ENCODE measurements around the gene TMC8. TPM values are rescaled to one million over a fixed set of nuclear protein-coding genes. Genes with fewer than 3 reads are reported as not detected.

TMC8 gene
- total RNA-seq, 1 donor from 2014 or later = 55.8 TPM

GRCh38 chr17:78120971-78121800 lies 9.4 kb upstream of the TMC8 start:
- Mint-ChIP-seq H3K27me3 (ENCODE audit: unreplicated experiment) (peaks cover 2% of the 10 kb centered on the region), H3K4me3 (ENCODE audit: unreplicated experiment) (no peak overlapping the region), H3K4me1 (ENCODE audit: unreplicated experiment) (peaks cover 10% of the 10 kb centered on the region), H3K27ac (ENCODE audit: unreplicated experiment) (no peak overlapping the region), H3K9me3 (ENCODE audit: unreplicated experiment) (no peaks in the 10 kb centered on the region), H3K36me3 (ENCODE audit: low read depth, unreplicated experiment) (peaks cover 18% of the 10 kb centered on the region)
- no peak for TF ChIP-seq CTCF (IDR thresholded peaks at IDR 0.05; ENCODE audit: unreplicated experiment)
- DNase-seq (ENCODE audit: low spot score) = no peak

GRCh38 chr17:78121801-78122215 lies 8.8 kb upstream of the TMC8 start:
- Mint-ChIP-seq H3K9me3 (ENCODE audit: unreplicated experiment) (no peaks in the 10 kb centered on the region), H3K4me3 (ENCODE audit: unreplicated experiment) (no peak overlapping the region), H3K36me3 (ENCODE audit: low read depth, unreplicated experiment) (peaks cover 18% of the 10 kb centered on the region), H3K27ac (ENCODE audit: unreplicated experiment) (no peak overlapping the region), H3K27me3 (ENCODE audit: unreplicated experiment) (peaks cover 2% of the 10 kb centered on the region), H3K4me1 (ENCODE audit: unreplicated experiment) (peaks cover 10% of the 10 kb centered on the region)
- TF ChIP-seq CTCF (IDR thresholded peaks at IDR 0.05; ENCODE audit: unreplicated experiment) = no peak
- no peak for DNase-seq (ENCODE audit: low spot score)

GRCh38 chr17:78122216-78122930 lies 8.2 kb upstream of the TMC8 start:
- no peak for DNase-seq (ENCODE audit: low spot score)
- no peak overlapping the region for H3K27ac Mint-ChIP-seq (ENCODE audit: unreplicated experiment)
- peaks cover 18% of the 10 kb centered on the region for H3K36me3 Mint-ChIP-seq (ENCODE audit: low read depth, unreplicated experiment)
- no peaks in the 10 kb centered on the region for H3K9me3 Mint-ChIP-seq (ENCODE audit: unreplicated experiment)
- no peak for TF ChIP-seq CTCF (IDR thresholded peaks at IDR 0.05; ENCODE audit: unreplicated experiment)
- peaks cover 13% of the 10 kb centered on the region for H3K4me1 Mint-ChIP-seq (ENCODE audit: unreplicated experiment)
- H3K27me3 Mint-ChIP-seq (ENCODE audit: unreplicated experiment) = peaks cover 2% of the 10 kb centered on the region
- H3K4me3 Mint-ChIP-seq (ENCODE audit: unreplicated experiment) = no peak overlapping the region

- Mint-ChIP-seq H3K27ac (ENCODE audit: unreplicated experiment) (no peak overlapping the region), H3K36me3 (ENCODE audit: low read depth, unreplicated experiment) (peaks cover 18% of the 10 kb centered on the region), H3K4me1 (ENCODE audit: unreplicated experiment) (peaks cover 13% of the 10 kb centered on the region), H3K27me3 (ENCODE audit: unreplicated experiment) (peaks cover 2% of the 10 kb centered on the region), H3K9me3 (ENCODE audit: unreplicated experiment) (no peaks in the 10 kb centered on the region), H3K4me3 (ENCODE audit: unreplicated experiment) (peak overlapping the region; percentile 63)
- no peak for TF ChIP-seq CTCF (IDR thresholded peaks at IDR 0.05; ENCODE audit: unreplicated experiment)
- no peak for DNase-seq (ENCODE audit: low spot score)
Observed at GRCh38 chr17:78122931-78123249, 7.7 kb upstream of the TMC8 start.
